MCF 10A (cell line): ENCODE data around the gene CLPSL2. TPM values are rescaled to one million over a fixed set of nuclear protein-coding genes. Genes with fewer than 3 reads are reported as not detected.
A peak's percentile ranks its signal among the peaks of the same experiment; 100 is the strongest.

ENCODE experiments used
- Bru-seq: library from RNA; stranded (reverse); fragments of 400-500 nt; gene quantifications from one replicate; lab custom pipeline; 2021; lab: Mats Ljungman, UMichigan
- BruChase-seq, 2 experiments: library from RNA; stranded (reverse); fragments of 400-500 nt; gene quantifications; one replicate each; lab custom pipeline; 2021; lab: Mats Ljungman, UMichigan
- BruUV-seq: library from RNA; stranded (reverse); fragments of 400-500 nt; replicated peaks from 2 replicates; lab custom pipeline; 2021; lab: Mats Ljungman, UMichigan
- CTCF ChIA-PET: fragments of 300-600 bp; sonication (Branson Sonifier 250); formaldehyde crosslinking; extraction: SDS; loops from one replicate; lab custom pipeline; 2021; ENCODE audit warnings: antibody characterized with exemption, inconsistent platforms; lab: Yijun Ruan, JAX
- POLR2A ChIA-PET: fragments of 300-600, 350-650 bp; sonication (Branson Sonifier 250); formaldehyde crosslinking; extraction: SDS; loops from one replicate; lab custom pipeline; 2020; ENCODE audit warnings: antibody characterized with exemption, inconsistent platforms; lab: Yijun Ruan, JAX
- DNase-seq: peaks from one replicate; pipeline ENCODE4 v3.0.0-alpha.2; 2018; ENCODE audit not compliant: unreplicated experiment
- H3K27ac Mint-ChIP-seq: one replicate; pipeline ENCODE4 v1.8.0; 2022; ENCODE audit warnings: mild to moderate bottlenecking, low read depth, mixed read lengths; ENCODE audit not compliant: unreplicated experiment
- H3K27me3 Mint-ChIP-seq: one replicate; pipeline ENCODE4 v1.8.0; 2022; ENCODE audit warnings: mixed read lengths; ENCODE audit not compliant: insufficient read depth, unreplicated experiment
- H3K36me3 Mint-ChIP-seq: one replicate; pipeline ENCODE4 v1.8.0; 2022; ENCODE audit warnings: mild to moderate bottlenecking, moderate library complexity, mixed read lengths; ENCODE audit not compliant: insufficient read depth, unreplicated experiment
- H3K4me1 Mint-ChIP-seq: one replicate; pipeline ENCODE4 v1.8.0; 2022; ENCODE audit warnings: mixed read lengths; ENCODE audit not compliant: insufficient read depth, unreplicated experiment
- H3K4me3 Mint-ChIP-seq: one replicate; pipeline ENCODE4 v1.8.0; 2022; ENCODE audit warnings: mild to moderate bottlenecking, moderate library complexity, mixed read lengths; ENCODE audit not compliant: unreplicated experiment
- H3K9me3 Mint-ChIP-seq: one replicate; pipeline ENCODE4 v1.8.0; 2022; ENCODE audit warnings: mixed read lengths; ENCODE audit not compliant: unreplicated experiment
- intact Hi-C: fragments of 100-400 bp; cut with micrococcal nuclease; formaldehyde crosslinking; loops from 2 replicates; pipeline ENCODE4 v1.14.1; 2022
- long read RNA-seq: library from polyadenylated mRNA; stranded (forward); transcript quantifications from one replicate; pipeline ENCODE4 v2.0.0, GENCODE V29; 2022
- total RNA-seq: library from RNA; stranded (reverse); gene quantifications from 2 replicates; pipeline ENCODE4 v1.2.3, GENCODE V29; 2022
- TF ChIP-seq, protein P1 (sequence below): fragments of 200-600 bp; IDR thresholded peaks from one replicate; pipeline ENCODE4 v1.8.0; 2022; ENCODE audit warnings: antibody characterized with exemption, mild to moderate bottlenecking; ENCODE audit not compliant: unreplicated experiment

CLPSL2 gene, protein sequence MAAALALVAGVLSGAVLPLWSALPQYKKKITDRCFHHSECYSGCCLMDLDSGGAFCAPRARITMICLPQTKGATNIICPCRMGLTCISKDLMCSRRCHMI
- total RNA-seq (not detected in 2 replicates), Bru-seq, nascent RNA (percentile 15 among the genes with signal in this experiment), BruChase-seq, experiment 1, labeled RNA remaining after a 6-hour chase (not detected), BruChase-seq, experiment 2, labeled RNA remaining after a 2-hour chase (not detected)
- long read RNA-seq, result 0 reads

- peak within 1 kb of the TSS; percentile 59 for H3K4me3 Mint-ChIP-seq
- intact Hi-C loops, result no loop called here
Measured at GRCh38 chr6:35776364-35777215, at the start of gene CLPSL2. Gene CLPSL2, plus strand, starts transcription at chr6:35776598. Its CDS starts 21 bp downstream, at chr6:35776619.

GRCh38 chr6:35727231-35727934 is 49.0 kb upstream of the CLPSL2 start:
- Mint-ChIP-seq H3K36me3 (peaks cover 5% of the 10 kb centered on the region), H3K4me1 (peaks cover 63% of the 10 kb centered on the region), H3K4me3 (peak overlapping the region; percentile 77), H3K9me3 (no peaks in the 10 kb centered on the region), H3K27ac (peak overlapping the region; percentile 89), H3K27me3 (no peaks in the 10 kb centered on the region)
- CTCF ChIA-PET, result interaction anchor here (0.6 to 4.2 kb wide), 7 partner anchors 9 to 103 kb away, joined by 3 to 18 read pairs (median 3); partner anchors contain the start of genes ARMC12 and FKBP5
- intact Hi-C loops, result no loop called here
- POLR2A ChIA-PET, result interaction anchor here (0.5 to 17.8 kb wide), 25 partner anchors 9 to 951 kb away, joined by 3 to 1351 read pairs (median 7); partner anchors contain the start of genes ARMC12, CDKN1A, FKBP5 and SRPK1
- BruUV-seq, result TSS peak; percentile 13
- peak; percentile 97 for DNase-seq
- TF ChIP-seq, protein P1, sequence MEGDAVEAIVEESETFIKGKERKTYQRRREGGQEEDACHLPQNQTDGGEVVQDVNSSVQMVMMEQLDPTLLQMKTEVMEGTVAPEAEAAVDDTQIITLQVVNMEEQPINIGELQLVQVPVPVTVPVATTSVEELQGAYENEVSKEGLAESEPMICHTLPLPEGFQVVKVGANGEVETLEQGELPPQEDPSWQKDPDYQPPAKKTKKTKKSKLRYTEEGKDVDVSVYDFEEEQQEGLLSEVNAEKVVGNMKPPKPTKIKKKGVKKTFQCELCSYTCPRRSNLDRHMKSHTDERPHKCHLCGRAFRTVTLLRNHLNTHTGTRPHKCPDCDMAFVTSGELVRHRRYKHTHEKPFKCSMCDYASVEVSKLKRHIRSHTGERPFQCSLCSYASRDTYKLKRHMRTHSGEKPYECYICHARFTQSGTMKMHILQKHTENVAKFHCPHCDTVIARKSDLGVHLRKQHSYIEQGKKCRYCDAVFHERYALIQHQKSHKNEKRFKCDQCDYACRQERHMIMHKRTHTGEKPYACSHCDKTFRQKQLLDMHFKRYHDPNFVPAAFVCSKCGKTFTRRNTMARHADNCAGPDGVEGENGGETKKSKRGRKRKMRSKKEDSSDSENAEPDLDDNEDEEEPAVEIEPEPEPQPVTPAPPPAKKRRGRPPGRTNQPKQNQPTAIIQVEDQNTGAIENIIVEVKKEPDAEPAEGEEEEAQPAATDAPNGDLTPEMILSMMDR, result no peak

More at GRCh38 chr6:35776364-35777215, at the start of gene CLPSL2:
- TF ChIP-seq, protein P1, result no peak
- DNase-seq, result no peak
- H3K27ac Mint-ChIP-seq, result no peak within 1 kb of the TSS
- peaks cover 25% of the 10 kb centered on the region for H3K4me1 Mint-ChIP-seq
- ChIA-PET POLR2A (no interaction called here), CTCF (interaction anchor here (0.7 to 1.2 kb wide), 2 partner anchors 39 to 585 kb away, joined by 3 read pairs; no protein-coding TSS in a partner anchor)
- peaks cover 13% of the 10 kb centered on the region for H3K27me3 Mint-ChIP-seq
- BruUV-seq, result no TSS peak
- H3K9me3 Mint-ChIP-seq, result no peaks in the 10 kb centered on the region
- no peaks in the 10 kb centered on the region for H3K36me3 Mint-ChIP-seq

DNA sequence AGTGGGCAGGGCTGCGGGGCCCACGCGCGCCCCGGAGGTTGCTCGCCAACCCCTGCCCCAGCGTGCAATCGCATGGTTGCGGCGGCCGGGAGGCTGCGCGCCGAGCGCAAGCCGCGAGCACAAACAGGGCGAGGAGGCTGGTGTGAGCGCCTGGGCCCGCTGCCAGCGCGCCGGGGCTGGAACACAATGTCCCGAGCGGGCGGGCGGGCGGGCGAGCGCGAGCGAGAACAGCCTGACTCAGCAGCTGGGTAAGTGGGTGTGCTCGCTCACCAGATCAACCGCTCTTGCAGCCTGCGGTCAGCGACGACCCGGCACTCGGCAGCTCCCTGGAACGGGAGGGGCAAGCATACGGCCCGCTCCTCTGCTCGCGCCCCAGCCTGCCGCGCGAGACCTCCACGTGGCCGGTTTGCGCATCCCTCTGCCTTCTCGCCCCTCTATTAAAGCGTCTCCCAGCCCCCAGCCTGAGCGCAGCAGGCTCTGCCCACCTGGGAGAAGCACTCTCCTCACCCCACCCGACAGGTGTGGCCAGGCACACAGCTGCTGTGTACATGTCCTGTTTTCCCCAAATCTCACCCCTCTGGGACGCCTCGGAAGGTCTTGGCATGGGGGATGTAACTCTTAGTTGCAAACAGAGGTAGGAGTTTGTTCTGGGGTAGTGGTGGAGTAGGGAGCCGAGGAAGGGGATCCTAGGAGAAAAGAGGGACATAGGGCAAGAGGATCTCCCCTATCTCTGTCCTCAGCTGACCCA is 48.3 kb upstream of the CLPSL2 start:
- peak; percentile 96 for DNase-seq
- ChIA-PET POLR2A (interaction anchor here (0.6 to 17.8 kb wide), 29 partner anchors 8 to 950 kb away, joined by 3 to 1351 read pairs (median 6); partner anchors contain the start of genes ARMC12, CDKN1A, FKBP5 and SRPK1), CTCF (interaction anchor here (0.6 to 4.2 kb wide), 8 partner anchors 9 to 126 kb away, joined by 3 to 18 read pairs (median 4); partner anchors contain the start of genes ARMC12 and FKBP5)
- Mint-ChIP-seq H3K36me3 (peaks cover 5% of the 10 kb centered on the region), H3K27ac (peak overlapping the region; percentile 89), H3K9me3 (no peaks in the 10 kb centered on the region), H3K4me3 (peak overlapping the region; percentile 77), H3K27me3 (no peaks in the 10 kb centered on the region), H3K4me1 (peaks cover 64% of the 10 kb centered on the region)
- BruUV-seq, result TSS peak; percentile 24
- TF ChIP-seq, protein P1, result no peak
- intact Hi-C loops, result loop anchor here (1.0 kb wide), 1 partner anchor 40 kb away; the partner anchor contains the start of gene FKBP5
